GM18508 (cell line): ENCODE data around the gene SPATC1L.

Experiments
- ATAC-seq: cut with Tn5 transposase; IDR thresholded peaks from one replicate; pipeline ENCODE4 v1.9.1; 2021; ENCODE audit warnings: moderate number of reproducible peaks; ENCODE audit not compliant: insufficient read depth, unreplicated experiment

SPATC1L gene

DNA sequence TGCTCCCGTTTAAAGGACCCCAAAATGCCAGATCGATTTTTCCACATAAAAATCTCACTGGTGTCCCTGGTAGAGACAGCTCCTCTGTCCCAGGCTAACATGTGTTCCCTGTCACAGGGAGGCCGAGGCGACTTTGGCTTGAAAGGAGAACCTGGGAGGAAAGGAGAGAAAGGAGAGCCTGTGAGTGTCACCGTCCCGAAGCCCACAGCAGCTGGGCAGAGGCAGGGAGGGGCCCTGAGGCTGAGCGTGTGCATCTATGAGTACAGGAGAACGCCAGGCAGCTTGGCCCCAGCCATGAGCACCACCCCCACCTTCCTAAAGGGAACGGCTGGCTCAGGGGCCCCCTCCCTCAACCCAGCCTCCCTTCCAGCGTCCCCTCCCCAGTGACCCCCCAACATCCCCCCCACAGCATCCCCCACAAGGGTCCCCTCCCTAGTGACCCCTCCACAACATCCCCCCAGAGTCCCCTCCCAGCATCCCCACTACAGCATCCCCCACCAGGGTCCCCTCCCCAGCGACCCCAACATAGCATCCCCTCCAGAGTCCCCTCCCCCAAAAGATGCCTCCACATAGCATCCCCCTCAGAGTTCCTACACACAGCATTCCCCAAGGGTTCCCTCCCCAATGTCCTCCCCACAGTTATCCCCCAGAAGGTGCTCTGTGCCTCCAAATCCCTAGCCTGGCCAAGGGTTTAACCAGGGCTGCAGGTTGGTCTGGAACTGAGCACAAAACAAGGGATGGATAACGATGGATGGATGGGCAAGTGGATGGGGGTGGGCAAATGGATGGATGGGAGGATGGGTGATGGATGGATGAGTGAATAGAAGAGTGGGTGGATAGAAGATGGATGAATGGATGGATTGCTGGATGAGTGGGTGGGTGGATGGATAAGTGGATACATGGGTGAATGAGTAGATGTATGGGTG is 61.2 kb downstream of the SPATC1L start:
- ATAC-seq: no peak

DNA sequence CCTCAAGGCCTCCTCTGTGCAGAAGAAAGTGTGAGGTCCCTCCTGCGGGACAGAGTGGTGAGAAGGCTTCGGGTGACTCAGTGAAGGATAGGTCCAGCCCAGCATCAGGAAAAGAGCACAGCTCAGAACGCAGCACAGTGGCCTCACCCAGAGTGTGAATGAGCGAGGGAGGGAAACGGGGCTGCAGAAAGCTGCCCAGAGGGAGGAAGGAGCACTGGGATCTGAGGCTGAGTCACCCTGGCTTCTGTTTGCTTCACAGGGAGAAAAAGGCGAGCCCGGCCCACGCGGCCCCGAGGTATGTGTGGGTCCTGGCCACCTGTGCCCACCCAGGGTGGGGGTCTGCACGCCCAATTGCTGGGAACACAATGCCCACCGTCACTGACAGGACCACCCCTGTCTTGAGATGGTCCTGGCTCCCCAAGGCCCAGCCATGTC is 62.0 kb downstream of the SPATC1L start:
- ATAC-seq: no peak

DNA sequence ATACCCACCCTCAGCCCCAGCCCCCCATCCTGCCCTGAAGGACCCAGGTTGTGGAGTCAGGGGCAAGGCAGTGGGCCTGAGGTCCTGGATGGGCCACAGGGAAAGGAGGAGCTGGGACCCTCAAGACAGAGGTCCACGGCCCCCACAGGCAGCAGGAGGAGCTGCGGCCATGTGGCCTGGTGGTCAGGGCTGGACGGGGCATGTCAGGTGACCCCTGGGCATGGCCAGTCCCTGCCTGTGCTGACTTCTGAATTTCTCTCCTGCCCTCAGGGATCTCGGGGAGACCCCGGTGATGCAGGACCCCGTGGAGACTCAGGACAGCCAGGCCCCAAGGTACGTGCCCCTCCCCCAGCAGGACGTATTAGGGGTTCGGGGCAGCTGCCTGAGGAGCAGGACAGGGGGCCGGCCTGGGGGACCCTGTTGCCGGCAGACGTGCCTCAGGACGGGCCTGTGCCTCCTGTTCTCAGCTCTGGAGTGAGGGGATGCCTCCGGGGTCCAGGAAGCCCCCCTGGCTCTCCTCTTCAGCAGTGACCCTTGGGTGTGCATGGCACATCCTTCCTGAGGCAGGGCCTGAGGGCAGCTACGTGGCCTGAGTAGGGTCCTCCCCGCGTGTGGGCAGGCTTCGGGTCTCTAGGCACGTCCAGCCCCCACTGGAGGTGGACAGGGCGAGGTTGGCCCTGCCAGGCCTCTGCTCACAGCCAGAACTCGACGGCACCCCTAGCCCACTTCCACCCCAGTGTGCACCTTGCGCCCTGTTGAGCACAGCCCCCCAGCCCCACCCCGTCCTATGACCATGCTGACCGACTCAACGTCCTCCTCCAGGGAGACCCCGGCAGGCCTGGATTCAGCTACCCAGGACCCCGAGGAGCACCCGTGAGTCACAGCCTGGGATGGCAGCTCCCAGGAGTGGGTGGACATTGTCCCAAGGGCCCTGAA is 62.7 kb downstream of the SPATC1L start:
- no peak for ATAC-seq

DNA sequence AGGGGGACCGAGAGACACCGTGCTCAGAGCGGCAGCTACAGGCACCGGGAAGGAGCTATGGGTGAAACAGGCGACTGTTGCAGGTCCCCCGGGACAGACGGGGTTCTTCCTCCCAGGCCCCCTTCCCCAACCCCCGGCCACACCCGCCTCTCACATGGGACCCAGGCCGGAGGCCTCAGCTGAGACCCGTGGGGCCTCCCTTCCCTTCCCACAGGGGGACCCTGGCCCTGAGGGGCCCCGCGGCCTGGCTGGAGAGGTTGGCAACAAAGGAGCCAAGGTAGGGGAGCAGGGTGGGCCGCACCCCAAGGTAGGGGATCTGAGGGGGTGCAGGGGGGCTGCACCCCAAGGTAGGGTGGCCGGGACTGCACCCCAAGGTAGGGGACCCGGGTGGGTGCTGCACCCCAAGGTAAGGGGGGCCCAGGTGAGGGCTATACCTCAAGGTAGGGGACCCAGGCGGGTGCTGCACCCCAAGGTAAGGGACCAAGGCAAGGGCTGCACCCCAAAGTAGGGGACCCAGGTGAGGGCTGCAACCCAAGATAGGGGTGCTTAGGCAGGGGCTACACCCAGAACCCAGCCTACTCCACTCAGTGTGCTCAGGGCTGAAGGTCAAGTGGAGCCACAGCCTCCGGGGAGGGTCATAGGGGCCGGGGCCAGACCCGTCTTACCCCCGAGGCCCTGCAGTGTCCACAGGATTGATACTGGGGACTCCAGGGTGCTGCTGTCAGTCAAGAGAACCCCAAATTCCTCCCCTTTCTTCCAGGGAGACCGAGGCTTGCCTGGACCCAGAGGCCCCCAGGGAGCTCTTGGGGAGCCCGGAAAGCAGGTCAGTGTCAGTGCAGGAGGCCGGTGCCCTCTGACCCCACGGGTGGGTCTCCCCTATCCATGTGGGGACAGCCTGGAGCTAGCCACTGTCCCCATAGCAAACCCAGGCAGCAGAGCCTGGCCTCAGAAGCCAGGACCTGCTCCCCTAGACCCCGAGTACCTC is 63.7 kb downstream of the SPATC1L start:
- ATAC-seq: no peak

DNA sequence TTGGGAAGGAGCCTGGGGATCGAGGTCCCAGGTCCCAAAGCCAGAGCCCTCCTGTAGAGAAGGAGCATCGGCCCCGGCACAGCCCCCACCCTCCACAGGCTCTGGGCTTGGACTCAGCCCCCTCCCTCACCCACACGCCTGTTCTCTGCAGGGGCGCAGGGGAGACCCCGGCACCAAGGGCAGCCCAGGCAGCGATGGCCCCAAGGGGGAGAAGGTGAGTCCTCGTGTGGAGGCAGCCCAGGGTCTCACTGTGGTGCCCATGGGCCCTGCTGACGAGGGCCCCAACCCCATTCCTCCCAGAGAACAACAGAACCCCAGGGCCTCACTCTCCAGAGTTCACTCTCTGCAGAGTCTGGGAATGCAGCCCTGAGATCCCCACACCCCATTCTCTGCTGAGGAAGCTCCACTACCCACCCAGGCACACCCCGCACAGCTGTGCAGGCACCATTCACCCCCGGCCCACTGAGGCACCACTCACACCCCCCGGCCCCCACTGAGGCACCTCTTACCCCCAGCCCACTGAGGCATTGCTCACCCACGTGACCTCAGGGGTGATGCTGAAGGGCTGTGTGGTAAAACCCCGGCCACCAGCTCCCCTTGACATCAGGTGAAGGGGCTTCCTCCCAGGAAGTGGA is 64.5 kb downstream of the SPATC1L start:
- no peak for ATAC-seq

DNA sequence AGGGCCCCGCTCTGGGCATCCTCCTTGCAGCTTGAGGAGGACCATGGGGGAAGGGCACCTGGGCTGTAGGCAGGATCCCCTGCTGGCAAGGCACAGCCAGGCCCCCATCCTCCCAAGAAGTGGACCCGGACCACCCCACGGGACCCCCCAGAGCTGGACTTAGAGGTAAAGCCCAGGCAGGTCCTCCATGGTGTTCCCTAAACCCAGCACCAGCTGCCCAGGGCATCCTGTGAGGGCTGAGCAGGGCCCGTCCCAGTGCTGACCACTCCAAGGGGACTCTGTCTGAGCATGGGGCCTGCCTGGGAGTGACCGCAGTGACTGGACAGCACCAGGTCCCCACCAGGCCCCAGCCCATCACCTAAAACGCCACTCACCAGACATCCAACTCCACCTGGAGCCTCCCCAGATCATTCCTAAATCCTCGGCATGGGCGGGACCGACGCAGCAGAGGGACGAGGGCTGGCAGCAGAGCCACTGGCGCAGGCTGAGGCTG is 65.1 kb downstream of the SPATC1L start:
- no peak for ATAC-seq

DNA sequence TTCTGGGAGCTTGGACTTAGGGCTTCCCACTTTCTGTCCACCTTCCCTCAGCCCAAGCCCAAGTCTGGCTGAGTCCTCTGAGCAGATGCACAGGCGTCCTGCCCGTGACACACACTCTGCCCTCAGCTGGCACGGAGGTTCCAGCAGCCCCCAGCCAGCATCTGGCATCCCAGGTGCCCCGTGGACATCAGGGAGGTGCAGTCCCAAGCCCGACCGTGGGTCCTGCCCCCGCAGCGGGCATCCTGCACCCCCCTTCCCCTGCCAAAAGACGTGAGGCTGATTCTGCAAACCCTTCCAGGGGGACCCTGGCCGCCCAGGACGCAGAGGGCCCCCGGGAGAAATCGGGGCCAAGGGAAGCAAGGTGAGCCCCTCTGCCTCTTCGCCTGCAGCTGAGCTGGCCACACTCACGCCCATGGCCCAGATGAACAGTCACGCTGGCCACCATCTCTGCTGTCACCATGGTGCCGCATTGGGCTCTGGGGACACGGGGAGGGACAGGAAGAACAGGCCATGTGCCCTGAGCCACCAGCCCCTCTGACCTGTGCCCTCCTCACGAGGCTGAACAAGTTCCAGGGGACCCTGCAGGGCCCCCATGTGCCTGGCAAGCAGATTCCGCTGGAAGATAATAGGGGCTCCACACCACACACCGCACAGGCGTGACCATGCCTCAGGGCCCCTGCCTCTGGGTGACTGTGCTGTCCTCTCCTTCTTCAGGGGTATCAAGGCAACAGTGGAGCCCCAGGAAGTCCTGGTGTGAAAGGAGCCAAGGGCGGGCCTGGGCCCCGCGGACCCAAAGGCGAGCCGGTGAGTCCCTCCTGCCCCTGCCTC is 65.7 kb downstream of the SPATC1L start:
- no peak for ATAC-seq

DNA sequence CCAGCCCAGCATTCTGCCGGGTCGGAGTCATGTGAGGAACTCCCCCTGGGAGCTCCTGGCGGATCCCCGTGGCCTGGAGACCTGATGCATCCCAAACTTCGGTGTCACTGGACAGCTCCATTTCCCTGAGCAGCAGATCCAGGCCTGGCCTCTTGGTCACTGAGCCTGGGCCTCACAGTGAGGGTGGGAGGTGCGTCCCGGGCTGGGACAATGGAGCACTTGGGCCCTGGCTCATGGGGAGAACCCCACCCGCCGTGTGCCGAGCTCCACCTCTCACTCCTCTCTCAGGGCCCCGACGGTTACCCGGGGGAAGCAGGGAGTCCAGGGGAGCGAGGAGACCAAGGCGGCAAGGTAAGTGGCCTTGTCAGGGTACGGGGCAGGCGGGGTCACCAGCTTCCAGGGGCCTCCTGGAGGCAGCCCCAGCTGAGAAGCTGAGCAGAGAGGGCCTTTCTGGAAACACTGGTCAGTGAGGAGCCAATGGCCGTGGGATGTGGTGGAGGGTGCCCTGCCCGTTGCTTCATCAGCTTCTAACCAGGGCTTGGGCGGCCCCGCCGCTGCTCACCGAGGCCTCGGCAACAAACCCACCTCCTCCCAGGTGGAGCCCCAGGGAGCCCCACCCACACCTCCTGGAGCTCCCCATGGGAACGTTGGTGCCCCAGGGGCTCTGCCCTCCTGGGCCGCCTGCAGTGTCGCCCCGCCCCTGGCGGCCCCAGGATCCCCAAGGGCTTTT is 66.5 kb downstream of the SPATC1L start:
- ATAC-seq: no peak

DNA sequence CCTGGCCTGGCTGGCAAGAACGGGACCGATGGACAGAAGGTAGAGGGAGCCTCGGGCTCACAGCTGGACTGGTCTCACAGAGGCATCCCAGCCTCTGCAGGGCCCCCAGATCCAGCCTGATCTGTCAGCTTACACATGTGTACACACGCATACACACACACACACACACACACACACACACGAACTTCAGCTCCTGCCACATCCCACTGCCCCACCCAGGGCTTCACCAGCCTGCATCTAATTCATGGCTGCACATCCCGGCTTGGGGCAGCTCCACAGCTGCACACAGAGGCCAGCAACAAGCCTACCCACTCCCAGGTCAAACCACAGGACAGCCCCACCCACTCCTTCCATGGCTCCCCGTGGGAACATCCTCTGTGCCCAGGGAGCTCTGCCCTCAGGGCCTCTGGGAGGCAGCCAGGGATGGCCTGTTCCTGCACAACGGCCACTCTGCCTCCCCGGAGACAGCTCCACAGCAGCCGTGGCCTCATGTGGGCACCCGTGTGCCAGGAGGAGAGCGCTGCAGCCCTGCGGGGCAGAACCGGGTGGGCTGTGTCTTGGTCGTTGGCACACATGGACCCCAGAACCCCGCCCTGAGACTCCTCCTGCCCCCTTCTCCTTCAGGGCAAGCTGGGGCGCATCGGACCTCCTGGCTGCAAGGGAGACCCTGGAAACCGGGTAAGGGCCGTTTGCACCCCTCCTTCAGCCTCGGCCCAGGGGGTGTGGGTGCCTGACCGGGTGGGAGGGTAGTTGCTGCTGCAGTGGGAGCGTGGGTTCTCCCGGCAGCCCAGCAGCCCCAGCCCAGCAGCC is 67.3 kb downstream of the SPATC1L start:
- ATAC-seq: no peak

DNA sequence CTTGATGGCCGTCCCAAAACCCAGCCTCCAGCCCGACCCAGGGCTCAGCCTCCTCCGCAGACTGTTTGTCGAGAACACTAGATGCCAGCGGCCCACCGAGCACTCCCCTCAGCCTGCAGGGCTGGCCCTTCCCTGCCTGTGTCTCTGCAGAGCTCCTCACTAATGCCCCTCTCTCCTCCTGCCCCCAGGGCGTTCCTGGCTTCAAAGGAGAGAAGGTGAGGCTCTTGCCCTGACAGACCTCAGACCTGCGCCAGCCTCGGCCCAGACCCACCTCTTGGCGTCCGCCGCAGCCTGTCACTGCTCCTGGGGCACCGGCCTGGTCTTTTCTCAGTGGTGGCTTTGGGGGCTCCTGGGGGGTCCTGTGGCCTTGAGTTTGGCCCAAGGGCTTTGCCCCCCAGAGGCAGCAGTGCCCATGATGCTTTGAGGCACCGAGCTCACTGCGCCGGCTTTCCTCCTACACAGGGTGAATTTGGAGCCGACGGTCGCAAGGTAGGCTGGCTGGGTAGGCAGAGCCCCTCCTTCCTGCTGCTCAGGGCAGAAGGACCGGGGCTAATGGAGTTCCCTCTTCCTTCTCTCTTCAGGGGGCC is 68.0 kb downstream of the SPATC1L start:
- ATAC-seq: no peak

DNA sequence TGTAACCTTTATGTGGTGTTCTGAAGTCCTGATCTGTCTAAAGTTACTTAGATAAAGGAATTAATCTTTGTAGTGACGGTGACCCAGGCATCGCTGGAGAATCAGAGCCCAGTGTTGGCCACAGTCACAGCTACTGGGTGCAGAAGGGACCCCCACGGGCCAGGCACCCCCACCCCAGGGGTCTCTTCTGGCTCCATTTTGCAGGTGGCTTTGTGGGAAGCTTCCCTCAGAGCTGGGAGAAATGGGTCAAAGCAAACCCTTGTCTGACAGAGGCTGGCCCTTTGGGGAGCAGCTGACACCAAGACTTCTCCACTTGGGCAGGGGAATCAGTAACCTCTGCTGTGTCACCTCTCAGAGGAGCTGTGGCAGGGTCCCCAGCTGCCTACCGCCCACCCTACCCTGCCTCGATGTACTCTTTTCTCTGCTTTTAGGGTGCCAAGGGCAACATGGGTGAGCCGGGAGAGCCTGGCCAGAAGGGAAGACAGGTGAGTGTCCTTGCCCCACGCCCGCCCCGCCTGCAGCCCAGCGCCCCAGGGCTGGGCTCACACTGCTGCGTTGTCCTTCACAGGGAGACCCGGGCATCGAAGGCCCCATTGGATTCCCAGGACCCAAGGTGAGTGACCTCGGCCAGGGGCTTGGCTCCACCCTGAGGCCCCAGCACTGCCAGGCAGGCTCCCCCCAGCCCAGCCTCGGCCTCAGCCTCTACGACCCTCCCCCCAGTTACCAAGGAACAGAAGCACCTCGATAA is 68.6 kb downstream of the SPATC1L start:
- ATAC-seq: no peak

DNA sequence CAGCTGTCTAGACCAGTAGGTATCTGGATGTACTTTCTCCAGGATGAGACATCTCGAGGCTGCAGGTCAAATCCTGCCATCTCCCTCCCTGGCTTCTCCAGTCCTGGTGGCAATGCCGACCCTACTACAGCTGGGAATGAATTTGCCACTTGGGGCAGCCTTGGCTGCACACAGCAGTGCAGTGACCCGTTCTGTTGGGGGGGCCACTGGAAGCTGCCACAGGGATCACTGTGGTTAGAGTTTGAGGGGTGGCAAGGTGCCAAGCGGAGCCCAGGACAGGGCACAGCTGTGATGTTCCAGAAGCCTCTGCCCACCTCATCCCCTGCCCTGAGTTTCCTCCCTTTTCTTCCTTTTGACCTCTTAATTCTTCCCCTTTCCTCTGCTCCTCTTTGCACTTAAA is 69.3 kb downstream of the SPATC1L start:
- ATAC-seq: no peak

DNA sequence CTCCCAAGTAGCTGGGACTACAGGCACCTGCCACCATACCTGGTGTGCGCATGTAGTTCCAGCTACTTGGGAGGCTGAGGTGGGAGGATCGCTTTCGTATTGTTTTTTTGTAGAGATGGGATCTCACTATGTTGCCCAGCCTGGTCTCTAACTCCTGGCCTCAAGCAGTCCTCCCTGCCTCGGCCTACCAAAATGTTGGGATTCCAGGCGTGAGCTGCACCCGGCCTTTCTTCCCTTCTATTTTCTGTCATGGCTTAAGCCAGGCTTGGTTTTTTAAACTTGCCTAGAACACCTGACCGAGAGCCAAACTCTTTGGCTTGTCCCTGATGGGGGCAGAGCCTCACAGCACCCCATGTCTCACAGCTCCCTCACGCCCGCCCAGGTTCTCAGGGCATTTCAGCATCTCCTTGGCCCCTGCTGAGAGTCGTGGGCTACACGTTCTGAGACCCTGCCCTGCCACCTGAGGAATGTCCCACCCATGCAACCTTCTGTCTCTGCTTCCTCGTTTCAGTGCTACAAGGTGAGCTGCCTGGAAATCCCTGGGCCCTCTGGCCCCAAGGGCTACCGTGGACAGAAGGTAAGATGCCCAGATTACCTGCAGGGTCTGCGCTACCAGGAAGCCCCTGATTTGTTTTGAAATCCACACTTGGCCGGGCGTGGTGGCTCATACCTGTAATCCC is 70.6 kb downstream of the SPATC1L start:
- no peak for ATAC-seq

DNA sequence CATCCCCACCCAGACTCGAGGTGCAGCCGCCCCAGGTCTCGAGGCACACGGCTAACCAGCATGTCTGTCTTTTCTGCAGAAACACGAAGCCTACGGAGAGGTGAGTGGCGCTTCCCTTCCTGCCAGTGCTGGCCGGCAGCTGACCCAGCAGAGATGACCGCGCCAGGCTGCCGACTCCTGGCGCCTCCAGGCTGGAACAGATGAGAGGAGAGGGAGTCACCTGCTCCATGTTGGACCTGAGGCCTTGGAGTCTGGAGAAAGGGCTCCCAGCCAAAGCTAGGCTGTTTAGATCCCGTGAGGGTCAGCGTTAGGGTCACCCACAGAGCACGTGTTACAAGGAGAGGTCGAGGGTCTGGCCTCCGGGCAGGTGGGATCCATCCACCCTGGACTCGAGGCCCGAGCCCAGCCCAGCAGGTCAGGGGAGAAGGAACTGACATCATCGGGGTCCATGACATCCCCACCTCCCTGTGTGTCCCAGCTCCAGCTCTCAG is 71.5 kb downstream of the SPATC1L start:
- no peak for ATAC-seq
